Epithelial cell of prostate (primary cell): ENCODE results near the gene DLX2.
"Not testable (repeated sequence)": the region's sequence is repeated elsewhere in the genome, so short reads cannot be mapped to it uniquely, and the experiment has no call there.

Experiments used
- DNase-seq: peaks from one replicate; pipeline ENCODE4 v3.0.0-alpha.2; 2011; ENCODE audit warnings: low read depth, low spot score
- H3K27ac ChIP-seq: fragments of 450-650 bp; 2 replicates; pipeline ENCODE4 v1.5.1; 2017; ENCODE audit warnings: mild to moderate bottlenecking

Gene DLX2

GRCh38 chr2:172062402-172063004, 40.2 kb downstream of the DLX2 start:
- DNase-seq = no peak
- H3K27ac ChIP-seq = no peak overlapping the region

- H3K27ac ChIP-seq = not testable (repeated sequence)
These were observed 42.6 kb downstream of the DLX2 start for GRCh38 chr2:172060118-172060517.

GRCh38 chr2:172058660-172059059, 44.0 kb downstream of the DLX2 start:
- no peak overlapping the region for H3K27ac ChIP-seq
- DNase-seq = no peak

More at GRCh38 chr2:172060118-172060517, 42.6 kb downstream of the DLX2 start:
- DNase-seq = not testable (repeated sequence)

GRCh38 chr2:172056293-172056692, 46.4 kb downstream of the DLX2 start:
- H3K27ac ChIP-seq = no peak overlapping the region
- no peak for DNase-seq

GRCh38 chr2:172053486-172053885, 49.2 kb downstream of the DLX2 start:
- H3K27ac ChIP-seq = no peak overlapping the region
- DNase-seq = no peak

- no peak overlapping the region for H3K27ac ChIP-seq
- DNase-seq = no peak
These were observed 50.4 kb downstream of the DLX2 start for GRCh38 chr2:172052000-172052983.

GRCh38 chr2:172050479-172051125, 52.1 kb downstream of the DLX2 start:
- DNase-seq = no peak
- no peak overlapping the region for H3K27ac ChIP-seq

GRCh38 chr2:172049567-172050120, 53.1 kb downstream of the DLX2 start:
- no peak for DNase-seq
- no peak overlapping the region for H3K27ac ChIP-seq
